HL-60 (cell line): ENCODE data around the gene CACNA1C.

ENCODE experiments used
- GABPA ChIP-seq: IDR thresholded peaks from 2 replicates; pipeline ENCODE4 v1.6.1; 2012; ENCODE audit warnings: low read depth
- POLR2AphosphoS5 ChIP-seq: IDR thresholded peaks from 2 replicates; pipeline ENCODE4 v1.6.1; 2012; ENCODE audit warnings: low read depth
- SPI1 ChIP-seq: IDR thresholded peaks from 2 replicates; pipeline ENCODE4 v1.6.1; 2012; ENCODE audit warnings: low read depth, mild to moderate bottlenecking, borderline replicate concordance
- TF ChIP-seq, protein P1 (sequence below): IDR thresholded peaks from one replicate; pipeline ENCODE4 v1.5.1; 2011; ENCODE audit warnings: low read length, control low read depth, inconsistent platforms; ENCODE audit not compliant: insufficient read depth
- TF ChIP-seq, protein P2 (sequence below): IDR thresholded peaks from 2 replicates; pipeline ENCODE4 v1.6.1; 2012; ENCODE audit warnings: low read depth; ENCODE audit not compliant: insufficient replicate concordance

DNA sequence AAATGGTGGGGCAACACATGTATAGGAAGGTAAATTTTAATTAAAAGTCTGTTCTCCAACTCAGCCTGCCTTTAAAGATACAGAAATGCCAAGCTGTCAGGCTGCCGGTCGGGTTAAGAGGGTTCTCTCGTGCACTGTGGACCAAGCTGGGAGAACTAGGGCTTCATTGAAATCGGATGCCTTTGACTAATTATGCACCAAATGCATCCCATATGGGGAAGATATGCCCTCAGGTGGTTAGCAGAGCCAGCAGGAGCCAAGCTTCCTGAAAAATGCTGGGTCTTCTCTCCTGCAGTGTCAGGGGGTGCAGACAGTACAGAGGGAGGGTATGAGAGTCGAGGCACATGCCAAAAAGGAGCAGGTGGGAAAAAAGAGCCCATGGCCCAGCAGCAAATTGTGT lies 236.1 kb downstream of the CACNA1C start:
- TF ChIP-seq, protein P1, sequence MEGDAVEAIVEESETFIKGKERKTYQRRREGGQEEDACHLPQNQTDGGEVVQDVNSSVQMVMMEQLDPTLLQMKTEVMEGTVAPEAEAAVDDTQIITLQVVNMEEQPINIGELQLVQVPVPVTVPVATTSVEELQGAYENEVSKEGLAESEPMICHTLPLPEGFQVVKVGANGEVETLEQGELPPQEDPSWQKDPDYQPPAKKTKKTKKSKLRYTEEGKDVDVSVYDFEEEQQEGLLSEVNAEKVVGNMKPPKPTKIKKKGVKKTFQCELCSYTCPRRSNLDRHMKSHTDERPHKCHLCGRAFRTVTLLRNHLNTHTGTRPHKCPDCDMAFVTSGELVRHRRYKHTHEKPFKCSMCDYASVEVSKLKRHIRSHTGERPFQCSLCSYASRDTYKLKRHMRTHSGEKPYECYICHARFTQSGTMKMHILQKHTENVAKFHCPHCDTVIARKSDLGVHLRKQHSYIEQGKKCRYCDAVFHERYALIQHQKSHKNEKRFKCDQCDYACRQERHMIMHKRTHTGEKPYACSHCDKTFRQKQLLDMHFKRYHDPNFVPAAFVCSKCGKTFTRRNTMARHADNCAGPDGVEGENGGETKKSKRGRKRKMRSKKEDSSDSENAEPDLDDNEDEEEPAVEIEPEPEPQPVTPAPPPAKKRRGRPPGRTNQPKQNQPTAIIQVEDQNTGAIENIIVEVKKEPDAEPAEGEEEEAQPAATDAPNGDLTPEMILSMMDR = no peak
- TF ChIP-seq GABPA = no peak
- TF ChIP-seq POLR2AphosphoS5 = no peak
- TF ChIP-seq, protein P2, sequence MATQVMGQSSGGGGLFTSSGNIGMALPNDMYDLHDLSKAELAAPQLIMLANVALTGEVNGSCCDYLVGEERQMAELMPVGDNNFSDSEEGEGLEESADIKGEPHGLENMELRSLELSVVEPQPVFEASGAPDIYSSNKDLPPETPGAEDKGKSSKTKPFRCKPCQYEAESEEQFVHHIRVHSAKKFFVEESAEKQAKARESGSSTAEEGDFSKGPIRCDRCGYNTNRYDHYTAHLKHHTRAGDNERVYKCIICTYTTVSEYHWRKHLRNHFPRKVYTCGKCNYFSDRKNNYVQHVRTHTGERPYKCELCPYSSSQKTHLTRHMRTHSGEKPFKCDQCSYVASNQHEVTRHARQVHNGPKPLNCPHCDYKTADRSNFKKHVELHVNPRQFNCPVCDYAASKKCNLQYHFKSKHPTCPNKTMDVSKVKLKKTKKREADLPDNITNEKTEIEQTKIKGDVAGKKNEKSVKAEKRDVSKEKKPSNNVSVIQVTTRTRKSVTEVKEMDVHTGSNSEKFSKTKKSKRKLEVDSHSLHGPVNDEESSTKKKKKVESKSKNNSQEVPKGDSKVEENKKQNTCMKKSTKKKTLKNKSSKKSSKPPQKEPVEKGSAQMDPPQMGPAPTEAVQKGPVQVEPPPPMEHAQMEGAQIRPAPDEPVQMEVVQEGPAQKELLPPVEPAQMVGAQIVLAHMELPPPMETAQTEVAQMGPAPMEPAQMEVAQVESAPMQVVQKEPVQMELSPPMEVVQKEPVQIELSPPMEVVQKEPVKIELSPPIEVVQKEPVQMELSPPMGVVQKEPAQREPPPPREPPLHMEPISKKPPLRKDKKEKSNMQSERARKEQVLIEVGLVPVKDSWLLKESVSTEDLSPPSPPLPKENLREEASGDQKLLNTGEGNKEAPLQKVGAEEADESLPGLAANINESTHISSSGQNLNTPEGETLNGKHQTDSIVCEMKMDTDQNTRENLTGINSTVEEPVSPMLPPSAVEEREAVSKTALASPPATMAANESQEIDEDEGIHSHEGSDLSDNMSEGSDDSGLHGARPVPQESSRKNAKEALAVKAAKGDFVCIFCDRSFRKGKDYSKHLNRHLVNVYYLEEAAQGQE = no peak
- no peak for TF ChIP-seq SPI1
